GM19025 (cell line): ENCODE data around the gene PRPH.

ENCODE experiments used
- ATAC-seq: cut with Tn5 transposase; IDR thresholded peaks from one replicate; pipeline ENCODE4 v1.9.1; 2021; ENCODE audit warnings: mild to moderate bottlenecking, low read depth, moderate library complexity; ENCODE audit not compliant: unreplicated experiment

Gene PRPH

DNA sequence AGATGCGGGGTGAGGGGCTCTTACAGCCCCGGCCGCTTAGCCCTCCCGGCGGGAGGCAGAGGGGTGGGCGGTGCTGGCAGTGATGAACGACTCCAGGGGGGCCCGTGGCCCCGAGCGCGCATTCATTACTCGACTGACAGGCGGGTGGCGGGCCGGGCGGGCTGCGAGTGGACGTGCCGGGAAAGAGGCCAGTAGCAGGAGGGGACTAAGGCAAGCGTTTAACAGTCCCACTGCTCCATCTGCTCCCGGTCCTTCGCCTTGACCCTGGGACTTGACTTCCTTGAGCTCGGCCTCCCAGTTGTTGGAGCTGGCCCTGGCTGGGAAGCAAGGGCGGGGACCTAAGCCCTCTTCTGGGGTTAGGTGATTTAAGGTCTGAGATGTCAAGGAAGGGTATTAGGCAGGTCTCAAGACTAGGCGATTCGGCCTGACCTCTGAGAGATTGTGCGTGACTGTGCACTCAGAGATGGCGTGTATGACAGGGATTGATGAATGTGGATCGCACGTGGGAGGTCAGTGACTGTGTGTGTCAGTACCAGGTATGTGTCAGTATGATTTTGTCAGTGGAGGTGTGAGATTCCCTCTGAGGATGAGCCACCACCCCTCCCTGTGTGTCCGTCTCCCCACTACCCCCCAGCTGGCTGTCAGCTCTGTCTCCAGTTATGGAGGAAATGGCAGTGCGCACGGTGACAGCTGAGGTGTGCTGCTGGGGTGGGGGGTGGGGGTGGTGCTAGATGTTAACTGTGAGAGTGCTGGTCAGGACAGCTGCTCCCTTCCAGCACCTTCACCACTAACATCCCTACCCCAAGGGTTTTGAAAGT lies 48.2 kb downstream of the PRPH start:
- no peak for ATAC-seq

DNA sequence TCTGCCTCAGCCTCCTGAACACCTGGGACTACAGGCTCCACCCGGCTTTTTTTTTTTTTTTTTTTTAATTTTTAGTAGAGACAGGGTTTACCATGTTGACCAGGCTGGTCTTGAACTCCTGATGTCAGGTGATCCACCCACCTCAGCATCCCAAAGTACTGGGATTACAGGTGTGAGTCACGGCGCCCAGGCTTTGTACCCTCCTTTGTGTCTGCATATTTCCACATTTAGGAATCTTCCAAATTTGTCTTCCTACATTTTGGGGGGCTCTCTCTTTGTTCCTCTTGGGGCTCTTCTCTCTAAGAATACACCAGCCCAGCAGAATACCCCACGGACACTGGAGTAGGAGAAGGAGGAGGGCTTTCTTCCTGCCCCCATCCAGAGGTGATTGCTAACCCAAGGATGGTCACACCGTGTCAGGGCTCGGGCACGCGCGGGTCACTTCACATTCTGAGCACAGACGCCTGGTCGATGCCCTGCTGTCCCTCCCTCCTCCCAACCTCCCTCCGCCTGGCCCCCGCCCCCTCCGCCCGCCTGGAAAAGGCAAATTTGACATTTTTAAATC lies 49.6 kb downstream of the PRPH start:
- no peak for ATAC-seq

DNA sequence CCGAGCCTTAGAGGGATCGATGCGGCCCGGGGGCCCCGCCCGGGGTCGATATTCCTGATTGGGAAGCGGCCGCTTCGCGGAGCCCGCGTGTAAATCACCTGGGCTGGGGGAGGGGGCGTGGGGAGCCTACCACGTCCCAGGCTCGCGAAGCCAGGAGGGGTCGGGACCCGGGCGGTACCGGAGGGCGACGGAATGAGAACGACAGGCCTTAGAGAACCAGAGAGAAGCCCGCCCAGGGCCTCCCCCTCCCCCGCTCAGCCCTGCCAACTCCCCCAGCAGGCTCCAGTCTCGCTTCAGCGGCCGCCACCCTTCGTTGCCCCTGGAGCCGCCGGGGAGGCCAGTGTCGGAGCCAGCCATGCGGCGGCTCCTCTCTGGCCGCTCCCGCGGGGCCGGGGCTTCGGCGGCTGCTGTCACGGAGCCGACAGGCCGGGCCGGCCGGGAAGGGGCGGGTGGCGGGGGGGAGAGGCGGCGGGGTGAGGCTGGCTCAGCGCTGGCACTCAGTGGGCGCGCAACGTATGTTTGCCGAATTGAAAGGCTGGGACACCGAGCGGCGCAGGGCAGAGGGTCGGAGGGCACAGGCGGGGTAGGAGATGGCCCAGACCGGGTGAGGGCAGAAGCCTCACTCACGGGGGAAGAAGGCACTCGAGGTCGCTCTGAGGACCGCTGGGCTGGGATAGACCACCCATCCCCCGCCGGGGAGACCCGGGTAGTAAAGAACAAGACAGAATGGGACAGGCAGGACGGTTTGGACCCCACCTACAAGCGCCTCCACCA lies 50.3 kb downstream of the PRPH start:
- no peak for ATAC-seq

DNA sequence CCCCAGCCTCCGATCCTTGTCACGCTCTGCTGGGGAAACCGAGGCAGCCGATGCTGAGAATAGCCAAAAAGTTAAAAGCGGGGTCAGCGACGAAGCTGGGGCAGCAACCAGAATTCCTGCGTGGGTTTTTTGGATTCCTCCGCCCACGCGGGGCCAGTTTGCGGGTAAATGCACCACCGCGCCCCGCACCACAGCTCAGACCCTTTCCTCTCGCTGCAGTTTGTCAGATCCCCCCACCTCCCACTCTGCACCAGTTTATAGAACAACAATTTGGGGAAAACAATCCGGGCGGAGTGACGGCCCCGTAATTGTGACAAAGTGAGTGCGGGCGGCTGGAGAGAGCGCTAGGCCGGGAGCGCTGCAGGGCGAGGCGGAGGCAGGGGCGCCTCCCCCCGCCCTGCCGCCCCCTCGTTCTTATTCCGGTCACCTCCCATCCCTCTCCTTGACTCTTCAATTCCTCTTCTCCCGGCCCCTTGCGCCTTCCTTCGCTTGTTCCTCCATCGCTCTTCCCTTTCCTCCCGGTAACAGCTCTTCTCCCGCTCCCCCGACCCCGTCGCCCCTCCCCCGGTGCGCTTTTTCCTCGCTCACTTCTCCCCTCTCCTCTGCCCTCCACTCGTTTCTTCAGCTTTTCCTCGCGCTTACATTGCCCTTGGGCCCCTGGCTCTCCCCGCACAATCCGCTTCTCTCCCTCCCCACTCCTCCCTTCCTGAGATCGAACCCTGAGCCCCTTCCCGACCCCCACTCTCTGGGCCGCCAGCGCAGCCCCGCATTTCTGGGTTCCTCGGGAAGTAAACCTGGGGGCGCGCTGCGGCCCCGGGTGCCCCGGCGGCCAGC lies 51.1 kb downstream of the PRPH start:
- ATAC-seq: no peak

DNA sequence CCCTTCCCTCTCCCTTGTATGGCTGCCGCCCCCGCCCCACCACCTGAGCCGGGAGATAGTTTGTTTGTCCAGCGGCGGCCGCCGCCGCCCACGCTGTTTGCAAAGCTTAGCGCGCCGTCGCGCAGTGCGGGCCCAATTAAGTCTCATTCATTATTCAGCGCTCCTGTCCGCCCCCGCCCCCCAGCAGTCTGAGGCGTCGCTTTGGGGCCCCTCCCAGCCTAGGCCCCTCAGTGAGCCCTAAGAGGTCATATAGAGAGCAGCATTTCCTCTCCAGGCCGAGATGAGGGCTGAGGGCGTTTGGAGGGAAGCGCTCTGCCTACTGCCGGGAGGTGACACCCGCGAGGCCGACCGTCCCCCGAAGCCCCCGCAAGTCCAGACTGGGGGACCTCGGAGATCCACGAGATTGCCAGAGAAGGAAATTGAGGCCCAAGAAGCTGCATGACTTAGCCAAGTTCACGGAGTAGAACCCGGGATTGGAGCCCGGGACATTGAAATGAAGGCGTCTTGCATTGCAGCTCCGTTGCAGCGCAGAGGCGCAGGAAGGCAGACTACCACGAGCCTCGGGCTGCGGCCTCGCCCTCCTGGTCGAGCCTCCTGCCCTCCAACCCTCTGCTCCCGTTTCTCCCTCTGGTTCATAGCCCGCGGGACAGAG lies 51.8 kb downstream of the PRPH start, which contains the start of gene DNAJC22:
Gene DNAJC22 (plus strand): TSS at position 230 of the 652 bp plus-strand sequence. CDS start 1,985 bp downstream, outside the sequence.
- no peak for ATAC-seq

DNA sequence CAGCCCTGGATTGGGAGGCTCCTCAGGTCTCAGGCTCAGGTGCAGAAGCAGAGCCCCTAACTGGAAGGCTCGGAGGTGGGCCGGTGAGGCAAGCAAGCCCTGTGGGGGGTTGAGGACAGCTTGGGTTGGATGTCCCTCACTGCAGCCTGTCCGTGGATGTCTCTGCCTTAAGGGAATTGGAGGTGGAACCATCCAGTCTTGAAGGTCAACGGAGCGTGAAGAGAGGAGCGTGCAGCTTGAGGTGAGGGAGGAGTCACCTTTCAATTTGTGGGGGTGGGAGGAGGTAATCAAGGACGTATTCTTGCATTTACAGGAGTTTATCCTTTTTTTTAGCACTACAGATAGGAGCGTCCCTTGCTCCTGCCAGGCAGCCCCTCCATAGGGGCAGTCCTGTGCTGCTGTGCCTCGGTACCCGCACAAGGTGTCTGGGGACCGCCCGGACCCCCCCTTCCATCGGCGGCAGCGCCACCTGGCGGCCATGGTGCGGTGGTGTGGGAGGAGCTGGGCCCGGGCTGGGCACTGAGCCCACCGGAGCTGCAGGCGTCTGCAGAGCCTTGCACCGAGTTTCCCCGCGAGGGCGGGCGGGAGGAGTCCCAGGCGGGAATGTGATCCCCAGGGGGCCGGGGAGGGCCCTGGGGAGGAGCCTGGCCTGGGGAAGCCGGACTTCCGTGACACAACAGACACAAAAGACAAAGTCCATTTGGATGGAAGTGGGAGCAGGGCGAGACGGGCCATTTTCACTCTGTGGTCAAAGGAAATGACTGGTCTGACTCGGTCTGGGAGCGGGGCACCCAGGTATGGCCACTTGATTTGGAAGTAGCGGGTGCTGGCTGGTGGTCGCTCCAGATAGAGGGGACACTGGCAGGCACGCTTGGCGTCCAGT lies 52.6 kb downstream of the PRPH start:
- no peak for ATAC-seq
